B cell (primary cell): ENCODE measurements around the gene MED13. TPM values are rescaled to one million over a fixed set of nuclear protein-coding genes. Genes with fewer than 3 reads are reported as not detected.
A peak's percentile ranks its signal among the peaks of the same experiment; 100 is the strongest.
"Not testable (repeated sequence)": the region's sequence is repeated elsewhere in the genome, so short reads cannot be mapped to it uniquely, and the experiment has no call there.

Source experiments
- ATAC-seq: fragments of 200-7000 bp; cut with Tn5 transposase; one replicate; pipeline ENCODE4 v1.10.0; 2021; ENCODE audit warnings: low read depth, mild to moderate bottlenecking, moderate number of reproducible peaks, moderate library complexity
- CTCF ChIA-PET: fragments of 350-600 bp; sonication (Branson Sonifier 250); formaldehyde crosslinking; loops from one replicate; lab custom pipeline; 2021; ENCODE audit warnings: antibody characterized with exemption, inconsistent platforms; lab: Charles Lee
- POLR2A ChIA-PET: fragments of 350-600 bp; sonication (Branson Sonifier 250); formaldehyde crosslinking; loops from one replicate; lab custom pipeline; 2021; ENCODE audit warnings: antibody characterized with exemption; lab: Charles Lee
- DNase-seq: peaks from one replicate; pipeline ENCODE4 v3.0.0; 2013
- H2AFZ ChIP-seq: 2 replicates; pipeline ENCODE4 v1.6.1; 2012; ENCODE audit warnings: mild to moderate bottlenecking, low read depth, low read length; ENCODE audit not compliant: insufficient read depth, poor library complexity, severe bottlenecking
- H3K27ac ChIP-seq, 2 donors: 1 replicate in 1 of 2; 2 replicates in 1 of 2; pipeline ENCODE4 v1.5.1; 2012 to 2013; ENCODE audit warnings: low read length in 2 of 2, mild to moderate bottlenecking in 2 of 2, moderate library complexity in 1 of 2
- H3K27me3 ChIP-seq, 4 experiments: fragments of 200-600 bp in 1 of 4; sonication (generic) in 1 of 4; replicated peaks in 1 of 4; 1 replicate in 2 of 4; 2 replicates in 2 of 4; pipeline versions ENCODE4 v1.6.1 to v1.7.0; 2013 to 2016; ENCODE audit warnings: low read length in 3 of 4, mild to moderate bottlenecking in 2 of 4, mixed read lengths in 1 of 4, moderate library complexity in 1 of 4; ENCODE audit not compliant: insufficient read depth in 4 of 4, control insufficient read depth in 3 of 4; ENCODE audit errors: control extremely low read depth in 1 of 4
- H3K36me3 ChIP-seq, 2 experiments: replicated peaks in 1 of 2; 1 replicate in 1 of 2; 2 replicates in 1 of 2; pipeline versions ENCODE4 v1.6.1 to v1.7.1; 2013; ENCODE audit warnings: low read length in 1 of 2; ENCODE audit not compliant: insufficient read depth in 2 of 2, control insufficient read depth in 1 of 2; ENCODE audit errors: control extremely low read depth in 1 of 2, extremely low read depth in 1 of 2
- H3K4me1 ChIP-seq, 2 donors: fragments of 200-600 bp in 1 of 2; sonication (generic) in 1 of 2; 1 replicate in 1 of 2; 2 replicates in 1 of 2; pipeline versions ENCODE4 v1.5.1 to v1.6.1; 2013 to 2017; ENCODE audit warnings: low read length in 2 of 2; ENCODE audit not compliant: control insufficient read depth in 2 of 2, insufficient read depth in 2 of 2
- H3K4me2 ChIP-seq: replicated peaks from 2 replicates; pipeline ENCODE3; 2012; ENCODE audit warnings: mild to moderate bottlenecking, low read depth, low read length; ENCODE audit not compliant: poor library complexity, severe bottlenecking
- H3K4me3 ChIP-seq, 5 experiments: fragments of 200-600 bp in 1 of 5; sonication (generic) in 1 of 5; 1 replicate in 3 of 5; 2 replicates in 2 of 5; pipeline versions ENCODE4 v1.5.1 to v1.7.0; 2011 to 2016; ENCODE audit warnings: low read length in 4 of 5, mild to moderate bottlenecking in 4 of 5, low read depth in 2 of 5, control low read depth in 1 of 5, moderate library complexity in 1 of 5; ENCODE audit not compliant: insufficient read depth in 1 of 5; ENCODE audit errors: control extremely low read depth in 1 of 5, extremely low read depth in 1 of 5
- H3K79me2 ChIP-seq: fragments of 200-600 bp; sonication (generic); one replicate; pipeline ENCODE4 v1.6.0; 2016; ENCODE audit warnings: low read length; ENCODE audit not compliant: control insufficient read depth, insufficient read depth
- H3K9ac ChIP-seq: fragments of 200-600 bp; sonication (generic); 2 replicates; pipeline ENCODE4 v1.6.1; 2017; ENCODE audit warnings: mild to moderate bottlenecking, low read length, moderate library complexity
- H3K9me3 ChIP-seq, 3 donors: one replicate each; pipeline versions ENCODE4 v1.6.1 to v1.7.1; 2013; ENCODE audit warnings: low read length in 2 of 3; ENCODE audit not compliant: control insufficient read depth in 2 of 3, insufficient read depth in 1 of 3; ENCODE audit errors: control extremely low read depth in 1 of 3
- H4K20me1 ChIP-seq: 2 replicates; pipeline ENCODE4 v1.6.0; 2012; ENCODE audit warnings: mild to moderate bottlenecking, low read length; ENCODE audit not compliant: insufficient read depth, control insufficient read depth, poor library complexity, severe bottlenecking
- H3K27ac Mint-ChIP-seq: one replicate; pipeline ENCODE4 v1.8.0; 2021; ENCODE audit warnings: mixed read lengths
- H3K27me3 Mint-ChIP-seq: one replicate; pipeline ENCODE4 v1.8.0; 2021; ENCODE audit warnings: mixed read lengths
- H3K4me1 Mint-ChIP-seq: one replicate; pipeline ENCODE4 v1.8.0; 2021; ENCODE audit warnings: mixed read lengths
- H3K4me3 Mint-ChIP-seq: one replicate; pipeline ENCODE4 v1.8.0; 2021; ENCODE audit warnings: mixed read lengths
- H3K9me3 Mint-ChIP-seq: one replicate; pipeline ENCODE4 v1.8.0; 2022; ENCODE audit warnings: mixed read lengths; ENCODE audit not compliant: insufficient read depth
- EZH2 ChIP-seq: IDR thresholded peaks from 2 replicates; pipeline ENCODE4 v1.6.1; 2012; ENCODE audit warnings: borderline replicate concordance, low read depth, mild to moderate bottlenecking, moderate library complexity, low read length; ENCODE audit not compliant: insufficient read depth, poor library complexity, severe bottlenecking
- WGBS: methylation state at CpG from one replicate; pipeline ENCODE4 v1.1.5; 2013; ENCODE audit warnings: missing lambda C conversion rate; ENCODE audit not compliant: insufficient coverage; 5-methylcytosine and 5-hydroxymethylcytosine counted together
- intact Hi-C: fragments of 100-400 bp; cut with micrococcal nuclease; formaldehyde crosslinking; loops from one replicate; pipeline ENCODE4 v1.10.0; 2022
- polyA plus RNA-seq: library from polyadenylated mRNA; depleted of rRNA; stranded (reverse); fragments of >200 nt; gene quantifications from 2 replicates; pipeline ENCODE4 v1.2.3, GENCODE V29; 2012
- total RNA-seq, 2 donors: library from RNA; stranded (reverse); fragments of 120-200 nt in 1 of 2; gene quantifications; 1 replicate in 1 of 2; 2 replicates in 1 of 2; pipeline versions ENCODE4 v1.2.3 to v1.2.4, GENCODE V29; 2013 to 2022

The MED13 gene
- total and polyA plus RNA-seq, 2 donors (not counting 1 experiment from before 2014, with no cell fraction given): 17.3 to 120 TPM

GRCh38 chr17:61926826-61927207 lies 138.3 kb downstream of the MED13 start:
- H3K27ac ChIP-seq: peak overlapping the region; percentile 72 to 77
- CTCF ChIA-PET: no interaction called here
- POLR2A ChIA-PET: interaction anchor here (0.6 kb wide), 1 partner anchor 1324 kb away, joined by 6 read pairs; no protein-coding TSS in a partner anchor
- peaks cover 5% of the 10 kb centered on the region for H3K27me3 Mint-ChIP-seq
- H3K4me3 ChIP-seq: peak overlapping the region; percentile 78 to 94 (median 87)
- H3K9me3 Mint-ChIP-seq: no peaks in the 10 kb centered on the region
- no peaks in the 10 kb centered on the region for H3K9me3 ChIP-seq
- ATAC-seq: no peak
- no peaks in the 10 kb centered on the region for H3K27me3 ChIP-seq
- intact Hi-C loops: loop anchor here (1.0 kb wide), 2 partner anchors 64 to 139 kb away; partner anchors contain the start of gene BRIP1
- H3K36me3 ChIP-seq: peaks cover 2 to 8% of the 10 kb centered on the region in 2 experiments
- H3K79me2 ChIP-seq: peaks cover 16% of the 10 kb centered on the region
- no peak for DNase-seq
- WGBS: no CpG with 5 or more reads among the region's 4 CpGs
- no peaks in the 10 kb centered on the region for H4K20me1 ChIP-seq
- H3K4me3 Mint-ChIP-seq: peak overlapping the region; percentile 97
- TF ChIP-seq EZH2: no peak
- peaks cover 15 to 18% of the 10 kb centered on the region in 2 donors for H3K4me1 ChIP-seq
- H3K9ac ChIP-seq: peak overlapping the region; percentile 79
- peaks cover 24% of the 10 kb centered on the region for H3K4me1 Mint-ChIP-seq
- H3K27ac Mint-ChIP-seq: peak overlapping the region; percentile 96
- peak overlapping the region; percentile 79 for H2AFZ ChIP-seq
- peak overlapping the region; percentile 72 for H3K4me2 ChIP-seq

GRCh38 chr17:61915162-61915561 lies 149.9 kb downstream of the MED13 start:
- H3K27me3 Mint-ChIP-seq, H3K4me3 ChIP-seq, H3K9me3 Mint-ChIP-seq, intact Hi-C loops, DNase-seq, H4K20me1 ChIP-seq, H3K9ac ChIP-seq, H3K4me1 ChIP-seq, H3K9me3 ChIP-seq, H3K27ac Mint-ChIP-seq, ATAC-seq, H3K4me3 Mint-ChIP-seq, POLR2A ChIA-PET, H3K27me3 ChIP-seq, H3K4me1 Mint-ChIP-seq, H3K27ac ChIP-seq, H3K4me2 ChIP-seq, CTCF ChIA-PET, H2AFZ ChIP-seq: not testable (repeated sequence)
- 98% methylated on average over 8 of the region's 15 CpGs for WGBS
- H3K36me3 ChIP-seq: peaks cover 3 to 28% of the 10 kb centered on the region in 2 experiments
- H3K79me2 ChIP-seq: peaks cover 11% of the 10 kb centered on the region
